GM12878 (cell line): ENCODE measurements around the gene PBRM1. TPM values are rescaled to one million over a fixed set of nuclear protein-coding genes. Genes with fewer than 3 reads are reported as not detected.

ENCODE experiments used
- ATAC-seq: fragments of 200-7000 bp; cut with Tn5 transposase; 3 replicates; pipeline ENCODE4 v1.9.1; 2020; ENCODE audit warnings: mild to moderate bottlenecking, moderate library complexity
- BruUV-seq: library from RNA; stranded (reverse); fragments of 400-500 nt; replicated peaks from 2 replicates; lab custom pipeline; 2021; lab: Mats Ljungman, UMichigan
- CTCF ChIA-PET: fragments of 300-600 bp; sonication (Branson Sonifier 250); formaldehyde crosslinking; extraction: SDS; loops from one replicate; lab custom pipeline; 2021; ENCODE audit warnings: inconsistent platforms; lab: Yijun Ruan, JAX
- POLR2A ChIA-PET: fragments of 350-600 bp; formaldehyde crosslinking; extraction: SDS; loops from one replicate; lab custom pipeline; 2021; ENCODE audit warnings: inconsistent platforms; lab: Charles Lee
- RAD21 ChIA-PET: fragments of 300-600 bp; sonication (Branson Sonifier 250); formaldehyde crosslinking; loops from one replicate; lab custom pipeline; 2023; ENCODE audit warnings: antibody characterized with exemption; ENCODE audit not compliant: unreplicated experiment; lab: Charles Lee
- SMC1A ChIA-PET: fragments of 300-600 bp; sonication (Branson Sonifier 250); formaldehyde crosslinking; loops from one replicate; lab custom pipeline; 2023; ENCODE audit not compliant: unreplicated experiment, uncharacterized antibody; lab: Charles Lee
- DNase-seq: peaks from one replicate; pipeline ENCODE4 v3.0.0-alpha.2; 2011; ENCODE audit warnings: low read depth, low spot score
- FAIRE-seq: peaks from 3 replicates; lab custom pipeline; 2011; peaks lifted over from hg19 to GRCh38; lab: Jason Lieb, UNC
- H2AFZ ChIP-seq: 2 replicates; pipeline ENCODE4 v1.6.0; 2011; ENCODE audit warnings: low read depth, low read length, control low read depth; ENCODE audit not compliant: control insufficient read depth
- H3K27ac ChIP-seq: 2 replicates; pipeline ENCODE4 v1.5.1; 2011; ENCODE audit warnings: control low read depth; ENCODE audit not compliant: control insufficient read depth, insufficient read depth
- H3K27me3 ChIP-seq, 2 experiments: replicated peaks in 1 of 2; 2 replicates each; pipeline versions ENCODE4 v1.6.0 to v1.6.1; 2011; ENCODE audit warnings: low read length in 1 of 2; ENCODE audit not compliant: control insufficient read depth in 2 of 2, insufficient read depth in 2 of 2
- H3K36me3 ChIP-seq, 2 experiments: 2 replicates each; pipeline ENCODE4 v1.5.1; 2011; ENCODE audit warnings: low read length in 1 of 2; ENCODE audit not compliant: control insufficient read depth in 2 of 2, insufficient read depth in 2 of 2
- H3K4me1 ChIP-seq: 2 replicates; pipeline ENCODE4 v1.6.1; 2011; ENCODE audit warnings: mild to moderate bottlenecking, low read length, moderate library complexity, mixed read lengths; ENCODE audit not compliant: control insufficient read depth, insufficient read depth
- H3K4me2 ChIP-seq: 2 replicates; pipeline ENCODE4 v1.6.0; 2011; ENCODE audit warnings: control low read depth; ENCODE audit not compliant: control insufficient read depth, insufficient read depth
- H3K4me3 ChIP-seq: fragments of 200-600 bp; sonication (generic); 2 replicates; pipeline ENCODE4 v1.5.1; 2016
- H3K79me2 ChIP-seq: 2 replicates; pipeline ENCODE4 v1.6.0; 2011; ENCODE audit warnings: low read length; ENCODE audit not compliant: control insufficient read depth, insufficient read depth
- H3K9ac ChIP-seq: 2 replicates; pipeline ENCODE4 v1.8.0; 2011; ENCODE audit warnings: low read length, control low read depth, mixed read lengths; ENCODE audit not compliant: control insufficient read depth, insufficient read depth
- H3K9me3 ChIP-seq: replicated peaks from 3 replicates; pipeline ENCODE4 v1.5.1; 2011; ENCODE audit warnings: mild to moderate bottlenecking, low read length; ENCODE audit not compliant: control insufficient read depth, insufficient read depth
- H4K20me1 ChIP-seq: 2 replicates; pipeline ENCODE4 v1.6.0; 2011; ENCODE audit not compliant: control insufficient read depth, insufficient read depth
- ATF7 ChIP-seq: fragments of 450-650 bp; IDR thresholded peaks from 2 replicates; pipeline ENCODE4 v1.6.1; 2016; ENCODE audit warnings: low read depth, mild to moderate bottlenecking
- CBFB ChIP-seq: IDR thresholded peaks from 2 replicates; pipeline ENCODE4 v1.6.1; 2016; ENCODE audit warnings: antibody characterized with exemption, low read depth
- CREB1 ChIP-seq: IDR thresholded peaks from 2 replicates; pipeline ENCODE4 v1.6.1; 2012; ENCODE audit warnings: low read depth, mild to moderate bottlenecking, inconsistent platforms
- E2F4 ChIP-seq: IDR thresholded peaks from 2 replicates; pipeline ENCODE4 v1.6.1; 2012; ENCODE audit warnings: low read depth, low read length, improper control_type of control experiment
- E2F8 ChIP-seq: fragments of 450-650 bp; IDR thresholded peaks from 2 replicates; pipeline ENCODE4 v1.6.1; 2018; ENCODE audit warnings: mild to moderate bottlenecking, low read depth, moderate library complexity; ENCODE audit not compliant: partially characterized antibody
- PAX5 ChIP-seq: IDR thresholded peaks from 2 replicates; pipeline ENCODE4 v1.6.1; 2011; ENCODE audit warnings: low read depth, low read length, borderline replicate concordance
- PRDM15 ChIP-seq: fragments of 450-650 bp; formaldehyde crosslinking; IDR thresholded peaks from 2 replicates; pipeline ENCODE4 v1.4.0; 2020; ENCODE audit warnings: mild to moderate bottlenecking, moderate library complexity
- RUNX3 ChIP-seq: IDR thresholded peaks from 2 replicates; pipeline ENCODE4 v1.6.1; 2012; ENCODE audit warnings: low read length, inconsistent platforms
- SPI1 ChIP-seq: IDR thresholded peaks from 2 replicates; pipeline ENCODE4 v1.6.1; 2011; ENCODE audit warnings: low read depth, mild to moderate bottlenecking, low read length, moderate library complexity, borderline replicate concordance; ENCODE audit not compliant: insufficient read depth
- SUPT20H ChIP-seq: IDR thresholded peaks from 2 replicates; pipeline ENCODE4 v1.6.1; 2011; ENCODE audit warnings: low read depth, mild to moderate bottlenecking, low read length, moderate library complexity, borderline replicate concordance; ENCODE audit not compliant: control insufficient read depth
- TCF3 ChIP-seq: IDR thresholded peaks from 2 replicates; pipeline ENCODE4 v1.6.1; 2012; ENCODE audit warnings: low read depth, mild to moderate bottlenecking, low read length, borderline replicate concordance; ENCODE audit not compliant: insufficient read depth
- ZBED1 ChIP-seq: IDR thresholded peaks from 2 replicates; pipeline ENCODE4 v1.6.1; 2016; ENCODE audit warnings: borderline replicate concordance
- ZNF384 ChIP-seq: IDR thresholded peaks from 2 replicates; pipeline ENCODE4 v1.6.1; 2012; ENCODE audit warnings: low read depth, mild to moderate bottlenecking, low read length, improper control_type of control experiment, borderline replicate concordance
- WGBS: methylation state at CpG from one replicate; pipeline ENCODE4 v1.1.6; 2016; ENCODE audit warnings: low lambda C conversion rate; ENCODE audit not compliant: insufficient replicate concordance, insufficient coverage; ENCODE audit errors: missing lambda C conversion rate; 5-methylcytosine and 5-hydroxymethylcytosine counted together
- in situ Hi-C: fragments of 300-500 bp; cut with MboI; formaldehyde crosslinking; loops from 9 replicates; pipeline ENCODE4 v1.14.3; 2018; ENCODE audit warnings: mixed read lengths
- intact Hi-C: fragments of 100-400 bp; cut with micrococcal nuclease; formaldehyde crosslinking; loops from one replicate; pipeline ENCODE4 v1.14.2; 2022; ENCODE audit not compliant: unreplicated experiment
- polyA plus RNA-seq, 11 experiments: library from polyadenylated mRNA; depleted of rRNA in 4 of 11; unstranded in 6 of 11; stranded (reverse) in 5 of 11; fragments of >200 nt; fragmentation: Nextera tagmentation in 4 of 11; fragmentation: Illumina TruSeq in 1 of 11; extraction: Ambion mirVana in 4 of 11; extraction: Trizol in 1 of 11; gene quantifications; 1 replicate in 1 of 11; 2 replicates in 10 of 11; pipeline versions ENCODE4 v1.2.1 to v1.2.3, GENCODE V29; 2011 to 2016; ENCODE audit warnings: inconsistent platforms in 2 of 11, missing spikeins in 2 of 11, low read depth in 1 of 11
- total RNA-seq, 4 experiments: library from RNA; depleted of rRNA in 3 of 4; stranded (reverse); fragments of >200 nt in 3 of 4; fragmentation: Illumina TruSeq in 1 of 4; extraction: Trizol in 1 of 4; gene quantifications; 2 replicates each; pipeline versions ENCODE4 v1.2.1 to v1.2.3, GENCODE V29; 2013 to 2021

PBRM1 gene
- total and polyA plus RNA-seq, 10 of the 15 experiments (the other 5 are each of a cell fraction or from before 2014, with no cell fraction given) = 8.9 to 88.9 (median 39.3) TPM

GRCh38 chr3:52685285-52685708, 416 bp downstream of the PBRM1 start (continued):
- TF ChIP-seq E2F4 (0 out of 2 replicates have a peak, but pooled peaks have one; percentile 53), RUNX3 (peak; percentile 82), TCF3 (0 out of 2 replicates have a peak, but pooled peaks have one; percentile 28), ATF7 (peak; percentile 14; the same call in 1 of the 2 replicates), SPI1 (no peak), CBFB (0 out of 2 replicates have a peak, but pooled peaks have one; percentile 51)

- TF ChIP-seq ZBED1 (no peak), ZNF384 (peak; percentile 37; the same call in 1 of the 2 replicates), CREB1 (no peak), PRDM15 (no peak), E2F8 (no peak), SUPT20H (no peak), PAX5 (no peak)
- Histone ChIP-seq H2AFZ (no peak overlapping the region), H3K4me2 (peak overlapping the region; percentile 83), H3K9ac (peak overlapping the region; percentile 98; the same call in 1 of the 2 replicates), H3K27me3 (no peaks in the 10 kb centered on the region), H3K4me1 (peaks cover 33% of the 10 kb centered on the region), H3K4me3 (peak overlapping the region; percentile 79), H3K9me3 (no peaks in the 10 kb centered on the region), H3K79me2 (peaks cover 94% of the 10 kb centered on the region), H3K36me3 (peaks cover 4 to 25% of the 10 kb centered on the region in 2 experiments), H4K20me1 (no peaks in the 10 kb centered on the region), H3K27ac (peak overlapping the region; percentile 90; the same call in 1 of the 2 replicates)
- intact Hi-C loops (loop anchor here (10.0 kb wide), 1 partner anchor 229 kb away; the partner anchor contains the start of genes NISCH and TNNC1), in situ Hi-C loops (no loop called here)
- no peak for FAIRE-seq
- POLR2A ChIA-PET = interaction anchor here (0.6 to 4.1 kb wide), 5 partner anchors 12 to 297 kb away, joined by 3 to 20 read pairs (median 6); partner anchors contain the start of genes GLT8D1, NEK4 and SPCS1
- CTCF ChIA-PET = interaction anchor here (0.7 kb wide), 2 partner anchors 225 to 566 kb away, joined by 3 read pairs; no protein-coding TSS in a partner anchor
- SMC1A ChIA-PET = interaction anchor here (0.7 to 1.9 kb wide), 4 partner anchors 9 to 23 kb away, joined by 4 to 8 read pairs (median 4); no protein-coding TSS in a partner anchor
- no peak for ATAC-seq
- BruUV-seq = no TSS peak
- RAD21 ChIA-PET = interaction anchor here (0.7 to 1.7 kb wide), 3 partner anchors 13 to 23 kb away, joined by 3 to 6 read pairs (median 3); no protein-coding TSS in a partner anchor
- no peak for DNase-seq
- WGBS = 66% methylated on average over 5 of the region's 5 CpGs
Measured at GRCh38 chr3:52684184-52684583, 1.5 kb downstream of the PBRM1 start.
